Measurements from ENCODE around the gene NSUN4. TPM values are rescaled to one million over a fixed set of nuclear protein-coding genes. Genes with fewer than 3 reads are reported as not detected.

Gene NSUN4
- total RNA-seq, 3 donors from 2014 or later, result 17.1 to 26.8 (median 22.9) TPM

DNA sequence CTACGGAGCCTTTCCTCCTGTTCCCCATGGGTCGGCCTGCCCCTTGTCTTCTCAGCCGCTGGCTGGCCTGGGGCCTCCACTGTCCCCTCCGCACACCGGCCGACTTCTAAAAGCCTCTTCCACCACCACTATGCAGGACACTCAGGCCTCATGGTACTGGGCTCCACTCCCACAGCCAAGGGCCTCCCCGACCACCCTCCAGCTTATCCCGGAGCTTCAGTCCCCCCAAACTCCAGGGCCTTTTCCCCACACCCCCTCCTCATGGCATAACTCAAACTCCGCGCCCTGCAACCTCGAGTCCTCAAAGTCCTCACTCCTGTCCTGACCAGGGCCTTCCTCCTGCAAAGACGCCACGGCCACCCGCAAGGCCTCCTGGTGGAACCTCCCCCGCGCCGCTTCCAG, 39.2 kb upstream of the NSUN4 start:
- intact Hi-C loops (cut with DNase I; ENCODE audit: low total_unique reads), result no loop called here
- peaks cover 8 to 16% of the 10 kb centered on the region in 2 donors for H3K4me1 ChIP-seq
- H3K4me3 ChIP-seq, result peak overlapping the region; percentile 68 to 97 (median 86)
- H3K27me3 ChIP-seq, result no peaks in the 10 kb centered on the region
- DNase-seq (ENCODE audit: low spot score in 2 of 2), result no peak
- peak overlapping the region; percentile 96 to 98 for H3K27ac ChIP-seq
- TF ChIP-seq, protein P1, sequence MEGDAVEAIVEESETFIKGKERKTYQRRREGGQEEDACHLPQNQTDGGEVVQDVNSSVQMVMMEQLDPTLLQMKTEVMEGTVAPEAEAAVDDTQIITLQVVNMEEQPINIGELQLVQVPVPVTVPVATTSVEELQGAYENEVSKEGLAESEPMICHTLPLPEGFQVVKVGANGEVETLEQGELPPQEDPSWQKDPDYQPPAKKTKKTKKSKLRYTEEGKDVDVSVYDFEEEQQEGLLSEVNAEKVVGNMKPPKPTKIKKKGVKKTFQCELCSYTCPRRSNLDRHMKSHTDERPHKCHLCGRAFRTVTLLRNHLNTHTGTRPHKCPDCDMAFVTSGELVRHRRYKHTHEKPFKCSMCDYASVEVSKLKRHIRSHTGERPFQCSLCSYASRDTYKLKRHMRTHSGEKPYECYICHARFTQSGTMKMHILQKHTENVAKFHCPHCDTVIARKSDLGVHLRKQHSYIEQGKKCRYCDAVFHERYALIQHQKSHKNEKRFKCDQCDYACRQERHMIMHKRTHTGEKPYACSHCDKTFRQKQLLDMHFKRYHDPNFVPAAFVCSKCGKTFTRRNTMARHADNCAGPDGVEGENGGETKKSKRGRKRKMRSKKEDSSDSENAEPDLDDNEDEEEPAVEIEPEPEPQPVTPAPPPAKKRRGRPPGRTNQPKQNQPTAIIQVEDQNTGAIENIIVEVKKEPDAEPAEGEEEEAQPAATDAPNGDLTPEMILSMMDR (IDR thresholded peaks at IDR 0.05), result no peak
- no peaks in the 10 kb centered on the region for H3K36me3 ChIP-seq
- H3K9me3 ChIP-seq, result no peaks in the 10 kb centered on the region

- H3K27me3 ChIP-seq, result no peaks in the 10 kb centered on the region
- DNase-seq (ENCODE audit: low spot score in 2 of 2), result peak in 1 of 2 donors; percentile 39
- H3K4me1 ChIP-seq, result peaks cover 8 to 16% of the 10 kb centered on the region in 2 donors
- intact Hi-C loops (cut with DNase I; ENCODE audit: low total_unique reads), result no loop called here
- H3K9me3 ChIP-seq, result no peaks in the 10 kb centered on the region
- TF ChIP-seq POLR2AphosphoS5 (IDR thresholded peaks at IDR 0.05), result peak in 1 of 3 donors; percentile 22
- TF ChIP-seq, protein P1 (IDR thresholded peaks at IDR 0.05), result no peak
- no peaks in the 10 kb centered on the region for H3K36me3 ChIP-seq
- H3K4me3 ChIP-seq, result peak overlapping the region; percentile 68 to 97 (median 86)
- peak overlapping the region; percentile 96 to 98 for H3K27ac ChIP-seq
Observed at GRCh38 chr1:46301808-46302640, 38.6 kb upstream of the NSUN4 start.

- Histone ChIP-seq H3K27ac (peak overlapping the region; percentile 96 to 98), H3K27me3 (no peaks in the 10 kb centered on the region), H3K9me3 (no peaks in the 10 kb centered on the region), H3K4me1 (peaks cover 8 to 21% of the 10 kb centered on the region in 2 donors), H3K36me3 (no peaks in the 10 kb centered on the region), H3K4me3 (peak overlapping the region; percentile 68 to 97 (median 86))
- TF ChIP-seq, protein P1 (IDR thresholded peaks at IDR 0.05), result no peak
- peak in 1 of 3 donors; percentile 2 for TF ChIP-seq POLR2AphosphoS5 (IDR thresholded peaks at IDR 0.05)
- peak in 1 of 2 donors; percentile 59 for DNase-seq (ENCODE audit: low spot score in 2 of 2)
- intact Hi-C loops (cut with DNase I; ENCODE audit: low total_unique reads), result no loop called here
Observed at GRCh38 chr1:46302641-46303037, 38.0 kb upstream of the NSUN4 start.

DNA sequence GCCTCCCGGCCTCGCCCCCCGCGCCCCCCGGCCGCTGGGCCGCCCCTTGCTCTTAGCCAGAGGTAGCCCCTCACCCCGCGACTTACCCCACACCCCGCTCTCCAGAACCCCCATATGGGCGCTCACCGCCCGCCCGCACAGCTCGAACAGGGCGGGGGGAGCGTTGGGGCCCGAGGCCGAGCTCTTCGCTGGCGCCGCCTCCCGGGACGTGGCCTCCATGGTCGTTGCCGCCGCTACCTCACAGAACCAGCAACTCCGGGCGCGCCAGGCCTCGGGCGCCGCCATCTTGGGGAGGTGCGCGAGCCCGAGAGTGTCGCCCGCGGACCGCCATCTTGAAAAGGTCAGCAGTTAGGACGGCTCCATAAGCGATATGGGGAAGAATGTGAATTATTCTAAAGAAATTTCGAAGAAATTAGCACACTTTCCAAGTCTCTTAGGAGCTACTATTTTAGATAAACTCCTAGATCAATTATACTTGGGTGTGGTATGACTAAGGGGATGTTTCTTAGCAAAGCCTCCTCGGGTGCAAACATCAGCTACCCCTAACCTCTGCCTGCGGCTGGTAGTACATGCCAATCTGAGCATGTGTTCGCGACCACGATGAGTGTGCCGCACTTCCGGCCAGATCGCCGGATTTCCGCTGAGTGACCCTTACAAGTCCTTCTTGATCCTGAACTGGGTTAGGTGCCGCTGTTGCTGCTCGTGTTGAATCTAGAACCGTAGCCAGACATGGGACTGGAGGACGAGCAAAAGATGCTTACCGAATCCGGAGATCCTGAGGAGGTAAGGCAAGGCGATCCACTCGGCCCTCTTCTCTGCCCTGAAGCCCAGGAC, 37.4 kb upstream of the NSUN4 start, which contains the start of the genes LRRC41 and UQCRH:
LRRC41 (minus strand) TSS at position 579 of the 834 bp plus-strand sequence; CDS start at position 285, 294 bp downstream.
UQCRH (plus strand) TSS at position 661 of the 834 bp plus-strand sequence; CDS start at position 730, 69 bp downstream.
- intact Hi-C loops (cut with DNase I; ENCODE audit: low total_unique reads), result no loop called here
- TF ChIP-seq, protein P1 (IDR thresholded peaks at IDR 0.05), result no peak
- peak; percentile 98 to 99 (median 98) for TF ChIP-seq POLR2AphosphoS5 (IDR thresholded peaks at IDR 0.05)
- TF ChIP-seq POLR2A (IDR thresholded peaks at IDR 0.05), result peak; percentile 86
- no peaks in the 10 kb centered on the region for H3K9me3 ChIP-seq
- peaks cover 8 to 22% of the 10 kb centered on the region in 2 donors for H3K4me1 ChIP-seq
- H3K27me3 ChIP-seq, result no peaks in the 10 kb centered on the region
- peak; percentile 95 to 96 for DNase-seq (ENCODE audit: low spot score in 2 of 2)
- no peaks in the 10 kb centered on the region for H3K36me3 ChIP-seq
- peak within 1 kb of the TSS; percentile 96 to 98 for H3K27ac ChIP-seq
- H3K4me3 ChIP-seq, result peak within 1 kb of the TSS; percentile 68 to 97 (median 86)
